C4-2B (cell line): Measurements from ENCODE around the gene CXADR.

Experiments
- CTCF ChIP-seq: fragments of 450-650 bp; conservative IDR thresholded peaks from 2 replicates; pipeline ENCODE4 v1.5.1; 2017; ENCODE audit warnings: mild to moderate bottlenecking
- ZFX ChIP-seq: fragments of 450-650 bp; IDR thresholded peaks from 2 replicates; pipeline ENCODE4 v1.6.1; 2017

DNA sequence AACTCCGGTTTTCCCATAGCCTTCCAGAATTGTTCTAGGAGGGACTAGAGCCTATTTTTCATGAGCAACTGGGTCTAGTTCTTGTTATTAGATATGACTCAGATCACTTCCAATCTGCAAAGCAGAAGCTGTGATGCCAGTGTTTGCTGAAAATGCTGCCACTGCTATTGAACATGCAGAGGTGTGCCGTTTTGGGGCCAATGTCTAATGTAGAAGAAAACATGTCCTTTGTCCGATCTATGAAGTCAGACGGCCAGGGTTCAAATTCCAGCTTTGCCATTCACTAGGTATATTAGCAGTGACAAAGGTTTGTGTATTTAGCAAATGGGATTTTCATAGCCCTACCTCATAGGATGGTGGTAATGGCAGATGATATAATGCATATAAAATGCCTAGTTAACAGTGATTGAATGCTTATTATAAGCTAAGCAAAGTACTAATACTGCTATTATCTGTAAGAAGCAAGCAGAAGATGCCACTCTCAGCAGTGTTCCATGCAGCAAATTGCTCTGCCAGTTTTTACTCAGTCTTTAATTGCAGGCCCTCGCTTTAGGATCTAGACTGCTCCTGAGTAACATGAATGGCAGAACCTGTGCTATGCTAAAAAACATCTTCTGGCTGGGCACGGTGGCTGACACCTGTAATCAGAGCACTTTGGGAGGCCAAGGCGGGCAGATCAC is 40.1 kb upstream of the CXADR start:
- TF ChIP-seq ZFX (no peak), CTCF (no peak)
